ENCODE measurements around the gene ARHGEF2.

ARHGEF2 gene

DNA sequence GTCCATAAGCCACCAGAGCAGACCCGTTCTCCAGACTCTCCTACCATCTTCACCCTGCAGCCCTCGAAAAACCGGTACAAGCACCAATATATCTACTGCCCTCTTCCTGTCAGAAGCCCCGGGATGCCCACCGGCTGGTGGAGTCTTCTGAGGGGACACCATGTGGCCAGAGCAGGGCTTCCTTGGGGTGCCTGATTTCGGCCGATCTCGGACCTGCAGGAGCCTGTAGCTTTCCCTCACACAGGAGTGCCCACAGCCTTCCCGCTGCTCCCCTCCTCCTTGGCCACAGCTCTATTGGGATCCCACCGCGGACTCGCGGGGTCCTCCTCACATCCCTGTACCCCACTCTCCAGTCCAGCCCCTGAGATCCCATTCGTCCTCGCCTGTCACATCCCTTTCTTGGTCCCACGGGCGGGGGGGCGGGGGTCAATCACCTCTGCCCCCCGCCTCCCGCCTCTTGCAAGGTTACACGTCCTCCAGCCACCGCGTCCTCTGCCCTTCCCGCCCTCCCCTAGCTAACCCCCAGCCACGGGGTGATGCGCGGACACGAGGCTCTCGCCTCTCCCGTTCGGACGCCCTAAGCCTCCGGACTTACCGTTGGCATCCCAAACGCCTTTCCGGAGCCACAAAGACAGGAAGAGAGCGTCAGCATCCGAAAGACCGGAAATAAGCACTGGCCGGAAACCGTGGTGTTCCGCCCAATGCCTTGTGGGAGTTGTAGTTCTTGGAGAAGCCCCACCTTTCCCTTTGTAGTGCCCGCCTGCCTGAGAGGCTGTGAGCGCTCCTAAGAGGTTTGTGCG lies 42.1 kb upstream of the ARHGEF2 start, which contains the start of gene SSR2:
SSR2 (minus strand) TSS at position 659 of the 800 bp plus-strand sequence. CDS start 784 bp downstream, outside the sequence.
- Histone ChIP-seq H3K4me3 (replicated peaks; ENCODE audit: low read depth, low read length) (peak within 1 kb of the TSS; percentile 73), H3K36me3 (ENCODE audit: control insufficient read depth, insufficient read depth, low read length) (peaks cover 2% of the 10 kb centered on the region), H3K27me3 (replicated peaks; ENCODE audit: control insufficient read depth, insufficient read depth, low read length) (no peaks in the 10 kb centered on the region)
- no peak for TF ChIP-seq CTCF (IDR thresholded peaks at IDR 0.05; ENCODE audit: insufficient read depth, low read length, poor library complexity, severe bottlenecking)
- DNase-seq (ENCODE audit: extremely low read depth, insufficient read length), result peak; percentile 68

DNA sequence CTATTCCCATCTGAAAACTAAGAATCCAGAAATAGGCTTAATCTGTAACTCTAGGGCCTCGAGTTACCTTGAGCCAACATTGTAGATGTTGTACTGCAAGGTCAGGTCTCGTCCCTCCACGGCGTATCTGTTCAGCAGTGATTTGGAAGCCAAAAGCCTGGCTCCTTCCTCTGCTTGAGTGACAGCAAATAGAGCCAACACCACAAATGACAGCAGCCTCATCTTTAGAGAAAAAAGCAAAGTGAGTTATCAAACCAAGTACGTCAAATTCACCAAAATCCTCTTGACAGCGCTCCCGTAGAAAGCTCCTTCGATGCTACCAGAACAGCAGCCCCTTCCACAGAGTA lies 41.6 kb upstream of the ARHGEF2 start:
- DNase-seq (ENCODE audit: extremely low read depth, insufficient read length), result no peak
- H3K4me3 ChIP-seq (replicated peaks; ENCODE audit: low read depth, low read length), result peak overlapping the region; percentile 73
- TF ChIP-seq CTCF (IDR thresholded peaks at IDR 0.05; ENCODE audit: insufficient read depth, low read length, poor library complexity, severe bottlenecking), result no peak
- no peaks in the 10 kb centered on the region for H3K27me3 ChIP-seq (replicated peaks; ENCODE audit: control insufficient read depth, insufficient read depth, low read length)
- H3K36me3 ChIP-seq (ENCODE audit: control insufficient read depth, insufficient read depth, low read length), result peaks cover 3% of the 10 kb centered on the region

DNA sequence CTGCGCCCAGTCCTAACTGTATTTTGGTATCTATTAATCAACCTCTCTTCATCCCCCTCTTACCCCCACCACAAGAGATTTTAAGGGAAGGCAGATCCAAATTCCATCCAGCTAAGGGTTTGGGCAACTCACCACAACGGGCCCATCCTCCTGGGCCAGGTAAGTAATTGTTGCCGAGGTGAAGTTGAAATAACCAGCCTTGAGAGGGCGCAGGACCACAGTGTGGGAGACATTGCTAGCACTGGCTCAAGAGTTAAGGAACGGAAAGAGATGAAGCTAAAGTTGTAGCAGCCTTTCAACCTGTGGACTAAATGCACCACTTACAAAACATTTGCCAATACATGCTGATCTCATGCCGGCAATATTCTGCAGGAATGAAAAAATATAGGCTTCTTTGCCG lies 36.5 kb upstream of the ARHGEF2 start:
- no peak overlapping the region for H3K4me3 ChIP-seq (replicated peaks; ENCODE audit: low read depth, low read length)
- DNase-seq (ENCODE audit: extremely low read depth, insufficient read length), result no peak
- H3K27me3 ChIP-seq (replicated peaks; ENCODE audit: control insufficient read depth, insufficient read depth, low read length), result no peaks in the 10 kb centered on the region
- no peak for TF ChIP-seq CTCF (IDR thresholded peaks at IDR 0.05; ENCODE audit: insufficient read depth, low read length, poor library complexity, severe bottlenecking)
- peaks cover 20% of the 10 kb centered on the region for H3K36me3 ChIP-seq (ENCODE audit: control insufficient read depth, insufficient read depth, low read length)

GRCh38 chr1:156012051-156012817 lies 33.9 kb upstream of the ARHGEF2 start:
- TF ChIP-seq CTCF (IDR thresholded peaks at IDR 0.05; ENCODE audit: insufficient read depth, low read length, poor library complexity, severe bottlenecking), result no peak
- H3K36me3 ChIP-seq (ENCODE audit: control insufficient read depth, insufficient read depth, low read length), result peaks cover 24% of the 10 kb centered on the region
- H3K4me3 ChIP-seq (replicated peaks; ENCODE audit: low read depth, low read length), result no peak overlapping the region
- H3K27me3 ChIP-seq (replicated peaks; ENCODE audit: control insufficient read depth, insufficient read depth, low read length), result no peaks in the 10 kb centered on the region
- peak; percentile 55 for DNase-seq (ENCODE audit: extremely low read depth, insufficient read length)

DNA sequence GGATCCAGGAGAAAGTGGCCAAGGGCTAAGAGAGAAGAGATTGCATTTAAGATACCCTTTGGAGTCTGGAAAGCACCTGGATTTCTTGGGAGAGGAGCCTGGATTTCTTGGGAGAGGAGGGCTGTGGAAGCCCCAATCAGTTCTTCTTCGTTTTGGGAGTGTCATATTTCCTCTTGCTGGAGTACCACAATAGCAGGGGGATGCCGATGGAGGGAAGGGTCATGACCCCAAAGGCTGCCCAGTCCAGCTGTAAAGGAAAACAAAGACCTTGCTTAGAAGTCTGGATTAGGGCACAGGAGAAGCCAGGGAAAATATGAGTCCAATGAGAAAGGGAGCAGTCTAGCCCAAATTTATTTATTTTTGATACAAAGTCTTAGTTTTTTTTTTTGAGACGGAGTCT lies 31.1 kb upstream of the ARHGEF2 start:
- Histone ChIP-seq H3K36me3 (ENCODE audit: control insufficient read depth, insufficient read depth, low read length) (peaks cover 20% of the 10 kb centered on the region), H3K27me3 (replicated peaks; ENCODE audit: control insufficient read depth, insufficient read depth, low read length) (no peaks in the 10 kb centered on the region), H3K4me3 (replicated peaks; ENCODE audit: low read depth, low read length) (no peak overlapping the region)
- no peak for DNase-seq (ENCODE audit: extremely low read depth, insufficient read length)
- no peak for TF ChIP-seq CTCF (IDR thresholded peaks at IDR 0.05; ENCODE audit: insufficient read depth, low read length, poor library complexity, severe bottlenecking)
